ENCODE data around the gene THSD4.

GRCh38 chr15:71313806-71314205, 198.5 kb downstream of the THSD4 start:
- TF ChIP-seq EZH2phosphoT487 (IDR thresholded peaks at IDR 0.05; ENCODE audit: borderline replicate concordance, low read length): no peak
- TF ChIP-seq CTCF (IDR thresholded peaks at IDR 0.05; ENCODE audit: low read depth, low read length, poor library complexity, severe bottlenecking): no peak
